Hematopoietic multipotent progenitor cell treated with erythropoietin and hydrocortisone succinate and interleukin-3 and kit ligand, for 6 days (in vitro differentiated cells): ENCODE measurements around the gene SLC35F1.
"Not testable (repeated sequence)": the region's sequence is repeated elsewhere in the genome, so short reads cannot be mapped to it uniquely, and the experiment has no call there.

Experiments
- DNase-seq: peaks from one replicate; pipeline ENCODE4 v3.0.0-alpha.2; 2015

SLC35F1 gene

GRCh38 chr6:117906958-117907600 is at the start of gene SLC35F1:
Gene SLC35F1, plus strand, starts transcription at chr6:117907264.
- peak; percentile 31 for DNase-seq

- not testable (repeated sequence) for DNase-seq
Observed at GRCh38 chr6:117858601-117859000, 48.5 kb upstream of the SLC35F1 start.

GRCh38 chr6:117861545-117861944 is 45.5 kb upstream of the SLC35F1 start:
- DNase-seq, result no peak

- DNase-seq, result no peak
Observed at GRCh38 chr6:117866561-117866960, 40.5 kb upstream of the SLC35F1 start.

GRCh38 chr6:117870486-117871242 is 36.4 kb upstream of the SLC35F1 start:
- no peak for DNase-seq

GRCh38 chr6:117880824-117881223 is 26.2 kb upstream of the SLC35F1 start:
- DNase-seq, result no peak

GRCh38 chr6:117890172-117890571 is 16.9 kb upstream of the SLC35F1 start:
- DNase-seq, result no peak

GRCh38 chr6:117906507-117906957 is 532 bp upstream of the SLC35F1 start:
- no peak for DNase-seq

GRCh38 chr6:117907601-117908245 is 659 bp downstream of the SLC35F1 start:
- no peak for DNase-seq

GRCh38 chr6:117908246-117909068 is 1.4 kb downstream of the SLC35F1 start:
- DNase-seq, result no peak

- DNase-seq, result no peak
Observed at GRCh38 chr6:117909638-117910037, 2.6 kb downstream of the SLC35F1 start.

GRCh38 chr6:117910549-117910948 is 3.5 kb downstream of the SLC35F1 start:
- no peak for DNase-seq

GRCh38 chr6:117911150-117911549 is 4.1 kb downstream of the SLC35F1 start:
- no peak for DNase-seq

- no peak for DNase-seq
Observed at GRCh38 chr6:117911660-117912059, 4.6 kb downstream of the SLC35F1 start.

GRCh38 chr6:117915846-117916245 is 8.8 kb downstream of the SLC35F1 start:
- DNase-seq, result no peak

GRCh38 chr6:117916483-117916882 is 9.4 kb downstream of the SLC35F1 start:
- no peak for DNase-seq

- DNase-seq, result no peak
Observed at GRCh38 chr6:117917176-117917575, 10.1 kb downstream of the SLC35F1 start.

GRCh38 chr6:117918454-117918853 is 11.4 kb downstream of the SLC35F1 start:
- DNase-seq, result no peak

GRCh38 chr6:117919275-117919674 is 12.2 kb downstream of the SLC35F1 start:
- no peak for DNase-seq

GRCh38 chr6:117919775-117920729 is 13.0 kb downstream of the SLC35F1 start:
- DNase-seq, result no peak

- no peak for DNase-seq
Observed at GRCh38 chr6:117924690-117925089, 17.6 kb downstream of the SLC35F1 start.

GRCh38 chr6:117927866-117928265 is 20.8 kb downstream of the SLC35F1 start:
- DNase-seq, result no peak
